HG03342 (cell line): ENCODE measurements around the gene C3orf20.
"Not testable (repeated sequence)": the region's sequence is repeated elsewhere in the genome, so short reads cannot be mapped to it uniquely, and the experiment has no call there.

Experiments
- ATAC-seq: cut with Tn5 transposase; IDR thresholded peaks from one replicate; pipeline ENCODE4 v1.9.1; 2021; ENCODE audit warnings: mild to moderate bottlenecking, moderate library complexity; ENCODE audit not compliant: unreplicated experiment

Gene C3orf20

GRCh38 chr3:14793858-14794234 lies 118.9 kb downstream of the C3orf20 start:
- no peak for ATAC-seq

GRCh38 chr3:14794435-14794834 lies 119.5 kb downstream of the C3orf20 start:
- no peak for ATAC-seq

GRCh38 chr3:14795996-14796395 lies 121.1 kb downstream of the C3orf20 start:
- ATAC-seq: no peak

- ATAC-seq: no peak
Measured at GRCh38 chr3:14796403-14797077, 121.6 kb downstream of the C3orf20 start.

GRCh38 chr3:14797731-14798130 lies 122.8 kb downstream of the C3orf20 start:
- no peak for ATAC-seq

- ATAC-seq: no peak
Measured at GRCh38 chr3:14798231-14798630, 123.3 kb downstream of the C3orf20 start.

GRCh38 chr3:14799146-14799545 lies 124.2 kb downstream of the C3orf20 start:
- ATAC-seq: no peak

- ATAC-seq: no peak
Measured at GRCh38 chr3:14801031-14801430, 126.1 kb downstream of the C3orf20 start.

GRCh38 chr3:14801668-14802380 lies 126.9 kb downstream of the C3orf20 start:
- no peak for ATAC-seq

- ATAC-seq: no peak
Measured at GRCh38 chr3:14802381-14802731, 127.4 kb downstream of the C3orf20 start.

GRCh38 chr3:14803101-14803980 lies 128.4 kb downstream of the C3orf20 start:
- no peak for ATAC-seq

- no peak for ATAC-seq
Measured at GRCh38 chr3:14803981-14804834, 129.3 kb downstream of the C3orf20 start.

GRCh38 chr3:14804835-14805780 lies 130.2 kb downstream of the C3orf20 start:
- ATAC-seq: no peak

GRCh38 chr3:14805961-14806537 lies 131.1 kb downstream of the C3orf20 start:
- ATAC-seq: no peak

GRCh38 chr3:14806641-14807263 lies 131.8 kb downstream of the C3orf20 start:
- no peak for ATAC-seq

- ATAC-seq: no peak
Measured at GRCh38 chr3:14808025-14808424, 133.1 kb downstream of the C3orf20 start.

GRCh38 chr3:14808502-14809266 lies 133.7 kb downstream of the C3orf20 start:
- ATAC-seq: no peak

- not testable (repeated sequence) for ATAC-seq
Measured at GRCh38 chr3:14809611-14810010, 134.7 kb downstream of the C3orf20 start.
